GM23248 (cell line): ENCODE results near the gene MRS2.
"Not testable (repeated sequence)": the region's sequence is repeated elsewhere in the genome, so short reads cannot be mapped to it uniquely, and the experiment has no call there.

Experiments
- EZH2 ChIP-seq: fragments of 200-600 bp; sonication (generic); IDR thresholded peaks from 2 replicates; pipeline ENCODE4 v1.6.1; 2018; ENCODE audit warnings: antibody characterized with exemption, mild to moderate bottlenecking; ENCODE audit not compliant: insufficient read depth, poor library complexity, severe bottlenecking
- EZH2phosphoT487 ChIP-seq: fragments of 200-600 bp; sonication (generic); IDR thresholded peaks from 2 replicates; pipeline ENCODE4 v1.6.1; 2018; ENCODE audit warnings: antibody characterized with exemption, moderate library complexity, mild to moderate bottlenecking, low read depth; ENCODE audit not compliant: insufficient read depth

DNA sequence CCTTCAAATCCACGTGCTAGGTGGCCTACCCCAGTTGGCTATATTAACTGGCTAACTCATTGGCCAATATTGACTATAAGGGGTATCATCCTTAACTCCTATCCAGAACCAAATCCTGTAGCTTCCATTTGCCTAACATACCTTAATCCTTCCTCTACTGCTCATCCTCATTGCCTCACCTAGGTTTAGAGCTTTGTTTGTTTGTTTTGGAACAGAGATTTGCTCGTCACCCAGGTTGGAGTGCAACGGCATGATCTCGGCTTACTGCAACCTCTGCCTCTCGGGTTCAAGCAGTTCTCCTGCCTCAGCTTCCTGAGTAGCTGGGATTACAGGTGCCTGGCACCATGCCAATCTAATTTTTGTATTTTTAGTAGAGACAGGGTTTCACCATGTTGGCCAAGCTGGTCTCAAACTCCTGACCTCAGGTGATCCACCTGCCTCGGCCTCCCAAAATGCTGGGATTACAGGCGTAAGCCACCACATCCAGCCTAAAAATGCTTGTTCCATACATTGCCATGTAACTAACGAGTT lies 37.6 kb upstream of the MRS2 start:
- TF ChIP-seq EZH2phosphoT487, EZH2: not testable (repeated sequence)
